ENCODE measurements around the gene DTX3.
"Not testable (repeated sequence)": the region's sequence is repeated elsewhere in the genome, so short reads cannot be mapped to it uniquely, and the experiment has no call there.

DTX3 gene

DNA sequence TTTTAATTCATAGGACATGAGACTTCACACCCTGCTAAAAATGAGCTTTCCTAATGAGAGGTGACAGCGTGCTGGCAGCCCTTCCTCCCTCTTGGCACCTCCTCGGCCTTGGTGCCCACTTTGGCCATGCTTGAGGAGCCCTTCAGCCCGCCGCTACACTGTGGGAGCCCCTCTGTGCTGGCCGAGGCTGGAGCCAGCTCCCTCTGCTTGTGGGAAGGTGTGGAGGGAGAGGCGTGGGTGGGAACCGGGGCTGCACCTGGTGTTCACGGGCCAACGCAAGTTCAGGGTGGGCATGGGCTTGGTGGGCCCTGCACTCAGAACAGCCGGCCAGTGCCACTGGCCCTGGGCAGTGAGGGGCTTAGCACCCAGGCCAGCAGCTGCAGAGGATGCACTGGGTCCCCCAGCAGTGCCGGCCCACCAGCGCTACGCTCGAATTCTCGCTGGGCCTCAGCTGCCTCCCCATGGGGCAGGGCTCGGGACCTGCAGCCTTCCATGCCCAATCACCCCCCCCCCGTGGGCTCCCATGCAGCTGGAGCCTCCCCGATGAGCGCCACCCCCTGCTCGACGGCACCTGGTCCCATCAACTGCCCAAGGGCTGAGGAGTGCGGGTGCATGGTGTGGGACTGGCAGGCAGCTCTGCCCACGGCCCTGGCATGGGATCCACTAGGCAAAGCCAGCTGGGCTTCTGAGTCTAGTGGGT is 51.1 kb downstream of the DTX3 start:
- TF ChIP-seq CTCF (IDR thresholded peaks at IDR 0.05; ENCODE audit: insufficient read depth, low read depth, low read length, missing control alignments): no peak
- H3K4me3 ChIP-seq (ENCODE audit: low read depth, low read length): no peak overlapping the region
- DNase-seq (ENCODE audit: low read depth): no peak

DNA sequence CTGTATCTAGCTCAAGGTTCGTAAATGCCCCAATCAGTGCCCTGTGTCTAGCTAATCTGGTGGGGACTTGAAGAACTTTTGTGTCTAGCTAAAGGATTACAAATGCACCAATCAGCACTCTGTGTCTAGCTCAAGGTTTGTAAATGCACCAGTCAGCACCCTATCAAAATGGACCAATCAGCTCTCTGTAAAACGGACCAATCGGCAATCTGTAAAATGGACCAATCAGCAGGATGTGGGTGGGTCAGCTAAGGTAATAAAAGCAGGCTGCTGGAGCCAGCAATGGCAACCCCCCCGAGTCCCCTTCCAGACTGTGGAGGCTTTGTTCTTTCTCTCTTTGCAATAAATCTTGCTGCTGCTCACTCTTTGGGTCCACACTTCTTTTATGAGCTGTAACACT is 51.8 kb downstream of the DTX3 start:
- DNase-seq (ENCODE audit: low read depth); H3K4me3 ChIP-seq (ENCODE audit: low read depth, low read length): not testable (repeated sequence)

- TF ChIP-seq CTCF (IDR thresholded peaks at IDR 0.05; ENCODE audit: insufficient read depth, low read depth, low read length, missing control alignments): no peak
- H3K4me3 ChIP-seq (ENCODE audit: low read depth, low read length): no peak overlapping the region
- DNase-seq (ENCODE audit: low read depth): no peak
These were observed 53.1 kb downstream of the DTX3 start for GRCh38 chr12:57657744-57658143.

- no peak overlapping the region for H3K4me3 ChIP-seq (ENCODE audit: low read depth, low read length)
- TF ChIP-seq CTCF (IDR thresholded peaks at IDR 0.05; ENCODE audit: insufficient read depth, low read depth, low read length, missing control alignments): no peak
- no peak for DNase-seq (ENCODE audit: low read depth)
These were observed 54.3 kb downstream of the DTX3 start for GRCh38 chr12:57658890-57659289.

All from GM12865 (cell line).